SK-N-MC (cell line): Measurements from ENCODE around the gene PHF14.
"Not testable (repeated sequence)": the region's sequence is repeated elsewhere in the genome, so short reads cannot be mapped to it uniquely, and the experiment has no call there.

Experiments used
- DNase-seq: peaks from one replicate; pipeline ENCODE4 v3.0.0-alpha.2; 2011; ENCODE audit warnings: low read depth, low spot score
- H3K27ac ChIP-seq: fragments of 200-600 bp; sonication (generic); 2 replicates; pipeline ENCODE4 v1.5.1; 2016; ENCODE audit warnings: mixed run types
- H3K36me3 ChIP-seq: fragments of 200-600 bp; sonication (generic); 2 replicates; pipeline ENCODE4 v1.6.1; 2017; ENCODE audit warnings: antibody characterized with exemption, low read length, mixed read lengths; ENCODE audit not compliant: insufficient read depth
- H3K4me3 ChIP-seq: fragments of 200-600 bp; sonication (generic); 2 replicates; pipeline ENCODE4 v1.5.1; 2016
- H3K9ac ChIP-seq: fragments of 200-600 bp; sonication (generic); 2 replicates; pipeline ENCODE4 v1.8.0; 2017; ENCODE audit warnings: mixed run types, mixed read lengths; ENCODE audit not compliant: insufficient read length
- H3K9me3 ChIP-seq: fragments of 200-600 bp; sonication (generic); 2 replicates; pipeline ENCODE4 v1.6.1; 2017; ENCODE audit warnings: low read depth, mild to moderate bottlenecking, antibody characterized with exemption, low read length, moderate library complexity, mixed read lengths
- EZH2 ChIP-seq: fragments of 200-600 bp; sonication (generic); IDR thresholded peaks from one replicate; pipeline ENCODE4 v1.6.1; 2017; ENCODE audit warnings: antibody characterized with exemption
- FOXP2 ChIP-seq: optimal IDR thresholded peaks from 2 replicates; pipeline ENCODE3; 2011; ENCODE audit warnings: mild to moderate bottlenecking, moderate library complexity; ENCODE audit not compliant: insufficient read depth; ENCODE audit errors: extremely low read length, control extremely low read depth
- POLR2AphosphoS5 ChIP-seq: IDR thresholded peaks from 2 replicates; pipeline ENCODE4 v1.6.1; 2012; ENCODE audit warnings: mild to moderate bottlenecking, low read depth, low read length, borderline replicate concordance

PHF14 gene

DNA sequence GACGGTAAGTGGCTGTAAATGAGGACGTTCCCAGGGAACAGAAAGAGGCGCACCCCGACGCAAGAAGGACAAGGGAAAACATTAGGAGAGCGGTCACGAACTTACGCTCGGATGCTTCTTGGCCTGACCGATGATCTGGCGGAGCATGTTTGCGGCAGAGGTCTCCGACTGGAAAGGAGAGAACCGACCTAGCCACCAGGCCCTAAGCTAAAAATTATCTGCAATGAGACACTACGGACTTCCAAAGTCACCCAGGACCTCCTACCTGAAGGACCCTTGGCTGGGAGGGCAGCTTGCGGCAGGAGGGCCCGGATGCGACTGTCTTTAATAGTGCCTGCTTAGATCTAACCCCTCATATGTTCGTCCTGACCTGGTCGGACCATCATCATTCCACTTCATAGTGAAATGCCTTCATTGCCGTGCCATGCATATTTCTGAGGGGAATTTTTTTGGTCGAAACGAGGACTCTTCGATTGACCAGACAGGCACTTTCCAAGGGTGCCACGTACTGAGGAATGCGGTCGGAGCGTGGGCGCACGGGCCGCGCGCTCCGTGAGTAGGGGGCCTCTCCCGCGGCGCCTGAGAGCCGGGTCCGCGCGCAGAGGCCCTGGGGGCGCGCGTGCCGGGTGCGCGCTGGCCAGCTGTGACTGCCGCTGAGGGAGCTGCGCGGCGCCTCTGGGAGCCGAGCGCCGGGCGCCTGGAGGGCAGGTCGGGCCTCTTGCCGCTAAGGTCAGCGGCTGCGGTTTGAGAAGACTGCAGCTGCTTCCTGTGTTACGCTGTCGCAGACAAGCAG lies 33.6 kb upstream of the PHF14 start:
- peak; percentile 90 for DNase-seq
- H3K9ac ChIP-seq, result peak overlapping the region; percentile 99
- H3K27ac ChIP-seq, result peak overlapping the region; percentile 98
- peaks cover 41% of the 10 kb centered on the region for H3K36me3 ChIP-seq
- TF ChIP-seq FOXP2, result no peak
- no peak for TF ChIP-seq EZH2
- peak; percentile 98 for TF ChIP-seq POLR2AphosphoS5
- peak overlapping the region; percentile 97 for H3K4me3 ChIP-seq
- H3K9me3 ChIP-seq, result no peaks in the 10 kb centered on the region

DNA sequence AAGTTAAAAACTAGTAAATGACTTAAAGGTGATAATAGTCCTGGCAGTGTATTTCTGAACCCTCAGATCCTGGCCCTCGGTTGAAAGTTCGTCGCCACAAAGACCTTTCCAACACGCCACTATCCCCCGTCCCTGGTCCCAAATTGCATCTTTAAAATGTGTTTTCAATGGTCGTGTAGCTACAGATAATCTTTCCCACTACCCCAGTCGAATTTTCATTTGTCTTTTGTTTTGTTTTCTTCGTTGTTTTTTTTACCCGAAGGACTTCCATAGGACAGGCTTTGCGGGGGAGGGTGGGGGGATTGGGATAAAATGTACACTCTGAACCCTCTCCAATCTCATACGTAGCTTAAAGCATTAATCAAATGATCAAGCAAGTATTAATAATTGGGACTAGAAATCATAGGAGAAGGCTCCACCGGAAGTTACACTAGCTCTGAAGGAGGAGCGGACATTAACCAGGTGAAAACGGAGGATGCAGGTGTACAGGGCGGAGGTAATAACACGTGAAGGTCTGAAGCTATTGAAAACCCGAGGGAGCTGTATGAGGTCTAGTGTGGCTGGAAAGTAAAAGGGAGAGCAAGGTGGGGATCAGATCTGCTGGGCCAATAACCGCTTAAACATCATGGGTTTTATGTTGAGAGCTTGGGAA lies 32.8 kb upstream of the PHF14 start:
- TF ChIP-seq FOXP2, result no peak
- TF ChIP-seq POLR2AphosphoS5, result 0 out of 2 replicates have a peak, but pooled peaks have one; percentile 45
- Histone ChIP-seq H3K27ac (peak overlapping the region; percentile 98), H3K9me3 (no peaks in the 10 kb centered on the region), H3K4me3 (peak overlapping the region; percentile 97), H3K36me3 (peaks cover 33% of the 10 kb centered on the region), H3K9ac (peak overlapping the region; percentile 99)
- DNase-seq, result peak; percentile 34

GRCh38 chr7:10950494-10950893 lies 23.2 kb upstream of the PHF14 start:
- TF ChIP-seq FOXP2 (no peak), POLR2AphosphoS5 (no peak), EZH2 (no peak)
- no peak overlapping the region for H3K4me3 ChIP-seq
- no peak overlapping the region for H3K27ac ChIP-seq
- no peak overlapping the region for H3K9ac ChIP-seq
- DNase-seq, result no peak
- no peaks in the 10 kb centered on the region for H3K36me3 ChIP-seq
- no peaks in the 10 kb centered on the region for H3K9me3 ChIP-seq

DNA sequence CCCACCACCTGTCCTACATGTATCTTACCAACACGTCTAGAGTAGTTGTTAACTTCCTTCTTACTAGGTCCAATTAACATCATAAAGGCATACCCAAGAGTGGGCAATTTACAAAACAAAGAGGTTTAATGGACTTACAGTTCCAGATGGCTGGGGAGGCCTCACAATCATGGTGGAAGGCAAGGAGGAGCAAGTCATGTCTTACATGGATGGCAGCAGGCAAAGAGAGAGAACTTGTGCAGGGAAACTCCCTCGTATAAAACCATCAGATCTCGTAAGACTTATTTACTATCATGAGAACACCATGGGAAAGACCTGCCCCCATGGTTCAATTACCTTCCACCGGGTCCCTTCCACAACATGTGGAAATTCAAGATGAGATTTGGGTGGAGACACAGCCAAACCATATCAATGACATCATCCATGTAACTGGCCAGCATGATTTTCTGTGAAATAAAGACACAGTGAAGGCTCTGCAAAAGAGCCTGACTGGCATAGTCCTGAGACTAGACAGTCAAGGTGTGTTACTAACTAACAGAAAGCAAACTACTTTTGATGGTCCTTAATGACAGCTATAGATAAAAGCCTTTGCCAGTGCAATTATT lies 22.6 kb upstream of the PHF14 start:
- not testable (repeated sequence) for H3K27ac ChIP-seq, DNase-seq, H3K9ac ChIP-seq, H3K36me3 ChIP-seq, H3K9me3 ChIP-seq, H3K4me3 ChIP-seq

DNA sequence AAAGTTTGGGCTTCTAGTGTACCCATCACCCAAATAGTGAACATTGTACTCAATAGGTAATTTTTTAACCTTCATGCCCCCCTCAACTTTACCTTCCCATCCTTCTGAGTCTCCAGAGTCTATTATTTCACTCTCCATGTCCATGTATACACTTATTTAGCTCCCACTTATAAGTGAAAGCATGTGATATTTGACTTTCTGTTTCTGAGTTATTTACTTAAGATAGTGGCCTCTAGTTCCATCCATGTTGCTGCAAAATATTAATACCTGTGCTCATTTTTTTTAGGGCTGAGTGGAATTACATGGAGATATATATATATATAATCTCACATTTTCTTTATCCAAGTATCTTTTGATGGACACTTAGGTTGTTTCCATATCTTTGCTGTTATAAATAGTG lies 21.1 kb upstream of the PHF14 start:
- DNase-seq, result no peak
- Histone ChIP-seq H3K36me3 (no peaks in the 10 kb centered on the region), H3K9ac (no peak overlapping the region), H3K4me3 (no peak overlapping the region), H3K27ac (no peak overlapping the region), H3K9me3 (no peaks in the 10 kb centered on the region)
- TF ChIP-seq EZH2 (no peak), FOXP2 (no peak), POLR2AphosphoS5 (no peak)

- not testable (repeated sequence) for H3K9me3 ChIP-seq, H3K36me3 ChIP-seq, H3K4me3 ChIP-seq, H3K27ac ChIP-seq, H3K9ac ChIP-seq, DNase-seq
Observed at GRCh38 chr7:10953078-10953750, 20.5 kb upstream of the PHF14 start.

DNA sequence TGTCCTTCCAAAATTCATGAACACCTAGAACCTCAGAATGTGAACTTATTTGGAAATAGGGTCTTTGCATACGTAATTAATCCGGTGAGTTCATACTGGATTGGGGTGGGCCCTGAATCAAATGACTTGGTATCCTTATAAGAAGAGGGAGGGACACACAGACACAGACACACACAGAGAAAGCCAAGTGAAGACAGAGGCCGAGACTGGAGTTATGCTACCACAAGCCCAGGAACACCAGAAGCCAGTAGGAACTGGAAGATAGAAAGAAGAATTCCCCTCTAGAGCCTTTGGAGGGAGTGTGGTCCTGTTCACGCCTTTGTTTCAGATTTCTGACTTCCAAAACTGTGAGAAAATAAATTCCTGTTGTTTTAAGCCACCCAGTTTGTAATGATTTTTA lies 17.1 kb upstream of the PHF14 start:
- DNase-seq, result no peak
- TF ChIP-seq EZH2 (no peak), FOXP2 (no peak), POLR2AphosphoS5 (no peak)
- no peaks in the 10 kb centered on the region for H3K36me3 ChIP-seq
- no peak overlapping the region for H3K27ac ChIP-seq
- H3K9me3 ChIP-seq, result no peaks in the 10 kb centered on the region
- no peak overlapping the region for H3K9ac ChIP-seq
- no peak overlapping the region for H3K4me3 ChIP-seq

DNA sequence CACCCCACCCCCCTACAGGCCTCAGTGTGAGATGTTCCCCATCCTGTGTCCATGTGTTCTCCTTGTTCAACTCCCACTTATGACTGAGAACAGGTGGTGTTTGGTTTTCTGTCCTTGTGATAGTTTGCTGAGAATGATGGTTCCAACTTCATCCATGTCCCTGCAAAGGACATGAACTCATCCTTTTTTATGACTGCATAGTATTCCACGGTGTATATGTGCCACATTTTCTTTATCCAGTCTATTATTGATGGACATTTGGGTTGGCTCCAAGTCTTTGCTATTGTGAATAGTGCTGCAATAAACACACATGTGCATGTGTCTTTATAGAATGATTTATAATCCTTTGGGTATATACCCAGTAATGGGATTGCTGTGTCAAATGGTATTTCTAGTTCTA lies 13.4 kb upstream of the PHF14 start:
- H3K4me3 ChIP-seq, H3K27ac ChIP-seq, H3K9ac ChIP-seq, H3K9me3 ChIP-seq, H3K36me3 ChIP-seq, DNase-seq: not testable (repeated sequence)

DNA sequence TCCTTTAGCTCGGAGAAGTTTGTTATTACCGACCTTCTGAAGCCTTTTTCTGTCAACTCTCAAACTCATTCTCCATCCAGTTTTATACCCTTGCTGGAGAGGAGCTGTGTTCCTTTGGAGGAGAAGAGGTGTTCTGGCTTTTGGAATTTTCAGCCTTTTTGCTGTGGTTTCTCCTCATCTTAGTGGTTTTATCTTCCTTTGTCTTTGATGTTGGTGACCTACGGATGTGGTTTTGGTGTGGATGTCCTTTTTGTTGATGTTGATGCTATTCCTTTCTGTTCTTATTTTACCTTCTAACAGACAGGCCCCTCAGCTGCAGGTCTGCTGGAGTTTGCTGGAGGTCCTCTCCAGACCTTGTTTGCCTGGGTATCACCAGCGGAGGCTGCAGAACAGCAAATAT lies 8.7 kb upstream of the PHF14 start:
- not testable (repeated sequence) for H3K9ac ChIP-seq, H3K9me3 ChIP-seq, H3K27ac ChIP-seq, DNase-seq, H3K36me3 ChIP-seq, H3K4me3 ChIP-seq
